ENCODE results near the gene PHIP. TPM values are rescaled to one million over a fixed set of nuclear protein-coding genes. Genes with fewer than 3 reads are reported as not detected.

Gene PHIP
- total RNA-seq, 2 donors from 2014 or later: 20.8 to 22.8 TPM

- TF ChIP-seq POLR2A (IDR thresholded peaks at IDR 0.05) (no peak), CTCF (IDR thresholded peaks at IDR 0.05) (no peak)
- Histone ChIP-seq H3K4me1 (no peaks in the 10 kb centered on the region), H3K9me3 (no peaks in the 10 kb centered on the region), H3K27me3 (no peaks in the 10 kb centered on the region), H3K27ac (no peak overlapping the region), H3K36me3 (replicated peaks in 1 of 2; ENCODE audit: insufficient read depth in 1 of 2, low read depth in 2 of 2) (peaks cover 4% of the 10 kb centered on the region in 2 donors), H3K4me3 (no peak overlapping the region)
- WGBS, 2 donors: 95 to 100% methylated on average over 1 of the region's 1 CpG
- intact Hi-C loops (cut with DNase I): no loop called here
- DNase-seq: no peak
- ATAC-seq: no peak
Measured at GRCh38 chr6:79009819-79010218, 68.2 kb downstream of the PHIP start.

- ATAC-seq (no peak), DNase-seq (no peak)
- no peak overlapping the region for H3K4me3 ChIP-seq
- H3K4me1 ChIP-seq: no peaks in the 10 kb centered on the region
- TF ChIP-seq CTCF (IDR thresholded peaks at IDR 0.05) (no peak), POLR2A (IDR thresholded peaks at IDR 0.05) (no peak)
- intact Hi-C loops (cut with DNase I): no loop called here
- H3K27ac ChIP-seq: no peak overlapping the region
- H3K9me3 ChIP-seq: no peaks in the 10 kb centered on the region
- WGBS, 2 donors: 59 to 74% methylated on average over 1 of the region's 1 CpG
- no peaks in the 10 kb centered on the region for H3K27me3 ChIP-seq
- H3K36me3 ChIP-seq (replicated peaks in 1 of 2; ENCODE audit: insufficient read depth in 1 of 2, low read depth in 2 of 2): peaks cover 0 to 12% of the 10 kb centered on the region in 2 donors
Measured at GRCh38 chr6:79005497-79005896, 72.6 kb downstream of the PHIP start.

- H3K9me3 ChIP-seq: no peaks in the 10 kb centered on the region
Measured at GRCh38 chr6:79005024-79005423, 73.0 kb downstream of the PHIP start.

GRCh38 chr6:79004239-79004638 is 73.8 kb downstream of the PHIP start:
- no peak overlapping the region for H3K4me3 ChIP-seq
- no peaks in the 10 kb centered on the region for H3K4me1 ChIP-seq
- H3K36me3 ChIP-seq (replicated peaks in 1 of 2; ENCODE audit: insufficient read depth in 1 of 2, low read depth in 2 of 2): peaks cover 0 to 12% of the 10 kb centered on the region in 2 donors
- DNase-seq (no peak), ATAC-seq (no peak)
- no peaks in the 10 kb centered on the region for H3K9me3 ChIP-seq
- H3K27me3 ChIP-seq: no peaks in the 10 kb centered on the region
- H3K27ac ChIP-seq: no peak overlapping the region
- TF ChIP-seq CTCF (IDR thresholded peaks at IDR 0.05) (no peak), POLR2A (IDR thresholded peaks at IDR 0.05) (no peak)
- intact Hi-C loops (cut with DNase I): no loop called here
- WGBS, 2 donors: 81 to 83% methylated on average over 2 of the region's 2 CpGs

More at GRCh38 chr6:79005024-79005423, 73.0 kb downstream of the PHIP start:
- H3K4me1 ChIP-seq: no peaks in the 10 kb centered on the region
- no peak overlapping the region for H3K4me3 ChIP-seq
- no peaks in the 10 kb centered on the region for H3K27me3 ChIP-seq
- intact Hi-C loops (cut with DNase I): no loop called here
- WGBS, 2 donors: 22 to 45% methylated on average over 1 of the region's 1 CpG
- TF ChIP-seq POLR2A (IDR thresholded peaks at IDR 0.05) (no peak), CTCF (IDR thresholded peaks at IDR 0.05) (no peak)
- ATAC-seq: no peak
- no peak overlapping the region for H3K27ac ChIP-seq
- DNase-seq: no peak
- H3K36me3 ChIP-seq (replicated peaks in 1 of 2; ENCODE audit: insufficient read depth in 1 of 2, low read depth in 2 of 2): peaks cover 0 to 11% of the 10 kb centered on the region in 2 donors

- Histone ChIP-seq H3K4me1 (no peaks in the 10 kb centered on the region), H3K27ac (no peak overlapping the region), H3K36me3 (replicated peaks in 1 of 2; ENCODE audit: insufficient read depth in 1 of 2, low read depth in 2 of 2) (peaks cover 6 to 18% of the 10 kb centered on the region in 2 donors), H3K4me3 (no peak overlapping the region), H3K9me3 (no peaks in the 10 kb centered on the region), H3K27me3 (no peaks in the 10 kb centered on the region)
- ATAC-seq (no peak), DNase-seq (no peak)
- intact Hi-C loops (cut with DNase I): no loop called here
- 72 to 83% methylated on average over 1 of the region's 1 CpG for WGBS, 2 donors
- TF ChIP-seq POLR2A (IDR thresholded peaks at IDR 0.05): no peak
- no peak for TF ChIP-seq CTCF (IDR thresholded peaks at IDR 0.05)
Measured at GRCh38 chr6:79001415-79001814, 76.6 kb downstream of the PHIP start.

Data from body of pancreas (tissue), 4 donors.